22Rv1 (cell line): ENCODE measurements around the gene MCOLN2.
"Not testable (repeated sequence)": the region's sequence is repeated elsewhere in the genome, so short reads cannot be mapped to it uniquely, and the experiment has no call there.

Source experiments
- H3K27ac ChIP-seq: fragments of 450-650 bp; 2 replicates; pipeline ENCODE4 v1.5.1; 2017
- CTCF ChIP-seq: fragments of 450-650 bp; IDR thresholded peaks from 2 replicates; pipeline ENCODE4 v1.5.1; 2017; ENCODE audit warnings: mild to moderate bottlenecking
- ZFX ChIP-seq: fragments of 450-650 bp; IDR thresholded peaks from 2 replicates; pipeline ENCODE4 v1.6.1; 2017; ENCODE audit warnings: antibody characterized with exemption, borderline replicate concordance

Gene MCOLN2

GRCh38 chr1:85025940-85026339 lies 29.0 kb upstream of the MCOLN2 start:
- TF ChIP-seq CTCF, result no peak
- no peak for TF ChIP-seq ZFX
- no peak overlapping the region for H3K27ac ChIP-seq

- TF ChIP-seq ZFX, result no peak
- TF ChIP-seq CTCF, result no peak
- no peak overlapping the region for H3K27ac ChIP-seq
These were observed 27.8 kb upstream of the MCOLN2 start for GRCh38 chr1:85024736-85025135.

- H3K27ac ChIP-seq, result no peak overlapping the region
- TF ChIP-seq ZFX (no peak), CTCF (no peak)
These were observed 25.8 kb upstream of the MCOLN2 start for GRCh38 chr1:85022700-85023099.

GRCh38 chr1:85019994-85020393 lies 23.1 kb upstream of the MCOLN2 start:
- H3K27ac ChIP-seq, result no peak overlapping the region
- TF ChIP-seq CTCF (no peak), ZFX (no peak)

GRCh38 chr1:85015826-85016225 lies 18.9 kb upstream of the MCOLN2 start:
- no peak overlapping the region for H3K27ac ChIP-seq

GRCh38 chr1:85005641-85006040 lies 8.7 kb upstream of the MCOLN2 start:
- not testable (repeated sequence) for H3K27ac ChIP-seq

More at GRCh38 chr1:85015826-85016225, 18.9 kb upstream of the MCOLN2 start:
- TF ChIP-seq ZFX, result no peak
- no peak for TF ChIP-seq CTCF

GRCh38 chr1:85001742-85002141 lies 4.8 kb upstream of the MCOLN2 start:
- TF ChIP-seq ZFX (no peak), CTCF (no peak)
- no peak overlapping the region for H3K27ac ChIP-seq

- no peak for TF ChIP-seq CTCF
- TF ChIP-seq ZFX, result no peak
- H3K27ac ChIP-seq, result no peak overlapping the region
These were observed 1.8 kb upstream of the MCOLN2 start for GRCh38 chr1:84998642-84999280.
